OCI-LY1 (cell line): ENCODE data around the gene COX10.

Experiments used
- CTCF ChIP-seq: fragments of 200-600 bp; sonication (generic), shearing (Covaris generic); IDR thresholded peaks from 2 replicates; pipeline ENCODE4 v1.5.1; 2017; ENCODE audit warnings: mild to moderate bottlenecking, antibody characterized with exemption, low read length, moderate library complexity, mixed read lengths
- EZH2 ChIP-seq: fragments of 200-600 bp; sonication (generic), shearing (Covaris generic); IDR thresholded peaks from 2 replicates; pipeline ENCODE4 v1.8.0; 2017; ENCODE audit warnings: borderline replicate concordance, mixed run types, mild to moderate bottlenecking, antibody characterized with exemption, low read length, moderate library complexity, mixed read lengths

- no peak for TF ChIP-seq CTCF
- TF ChIP-seq EZH2: no peak
These were observed 129.3 kb downstream of the COX10 start for GRCh38 chr17:14198575-14198974.
